ENCODE results near the gene SYNJ2. TPM values are rescaled to one million over a fixed set of nuclear protein-coding genes. Genes with fewer than 3 reads are reported as not detected.

The SYNJ2 gene
- total RNA-seq, 1 experiment from 2014 or later = 24.5 TPM

- H3K4ac ChIP-seq (ENCODE audit: low read depth, low read length) = no peak overlapping the region
- no peak for TF ChIP-seq CTCF (conservative IDR thresholded peaks at IDR 0.05)
- no peak overlapping the region for H3T11ph ChIP-seq (ENCODE audit: low read length)
- no peak overlapping the region for H2BK5ac ChIP-seq (ENCODE audit: insufficient read length, low read length)
- no peak overlapping the region for H2BK15ac ChIP-seq (ENCODE audit: low read depth, low read length)
- H3K79me1 ChIP-seq (ENCODE audit: insufficient read depth, low read depth, low read length, poor library complexity, severe bottlenecking) = no peaks in the 10 kb centered on the region
- no CpG with 5 or more reads among the region's 12 CpGs for WGBS (ENCODE audit: extremely low coverage, insufficient read length, low lambda C conversion rate)
- H2BK20ac ChIP-seq (ENCODE audit: low read depth, low read length, poor library complexity, severe bottlenecking) = no peak overlapping the region
- no peak overlapping the region for H4K8ac ChIP-seq (replicated peaks; ENCODE audit: insufficient read length, low read depth, low read length)
- H2BK120ac ChIP-seq (ENCODE audit: low read depth, low read length, poor library complexity, severe bottlenecking) = no peak overlapping the region
- no peak overlapping the region for H3K23ac ChIP-seq (ENCODE audit: insufficient read length, low read depth, low read length)
- H2AFZ ChIP-seq (ENCODE audit: low read length) = no peak overlapping the region
- DNase-seq = no peak
- H3K27me3 ChIP-seq (ENCODE audit: insufficient read depth, low read length) = no peaks in the 10 kb centered on the region
- peak overlapping the region; percentile 36; the same call in 1 of the 2 replicates for H3K14ac ChIP-seq (ENCODE audit: insufficient read depth, low read length)
- H3K9me3 ChIP-seq (ENCODE audit: control insufficient read depth, low read depth, low read length) = no peaks in the 10 kb centered on the region
- H4K20me1 ChIP-seq (ENCODE audit: control insufficient read depth, insufficient read depth, insufficient read length) = no peaks in the 10 kb centered on the region
- peaks cover 2% of the 10 kb centered on the region; the same call in 1 of the 2 replicates for H3K79me2 ChIP-seq (ENCODE audit: insufficient read depth, low read length)
- H3K36me3 Mint-ChIP-seq (ENCODE audit: insufficient read depth in 1 of 3, low read depth in 3 of 3) = peaks cover 3 to 11% (median 7%) of the 10 kb centered on the region in 3 experiments; a peak in 6 of 7 replicates
- H3K4me3 Mint-ChIP-seq = no peak overlapping the region
- no peaks in the 10 kb centered on the region; the same call in 1 of the 2 replicates for H3K27me3 Mint-ChIP-seq (ENCODE audit: low read depth)
- no peak overlapping the region for H3K4me2 ChIP-seq (ENCODE audit: insufficient read depth, insufficient read length, low read length)
- no peak overlapping the region for H2BK12ac ChIP-seq (ENCODE audit: insufficient read length, low read depth, low read length)
- peaks cover 0 to 4% of the 10 kb centered on the region in 2 experiments; a peak in 1 of 5 replicates for H3K9me3 Mint-ChIP-seq
- no peak overlapping the region for H3K9ac ChIP-seq (ENCODE audit: extremely low read depth, insufficient read length, low read length)
- peak overlapping the region in 1 of 3 experiments; percentile 45; a peak in 2 of 7 replicates for H3K27ac Mint-ChIP-seq
- H3K23me2 ChIP-seq (ENCODE audit: insufficient read length, low read depth, low read length, poor library complexity, severe bottlenecking) = no peaks in the 10 kb centered on the region
- H4K91ac ChIP-seq (ENCODE audit: insufficient read length, low read depth, low read length) = no peak overlapping the region
- no peak overlapping the region for H3K18ac ChIP-seq (ENCODE audit: insufficient read length, low read depth, low read length)
- no peak overlapping the region for H3K56ac ChIP-seq (ENCODE audit: insufficient read length, low read depth, low read length)
- H3K4me1 ChIP-seq (ENCODE audit: insufficient read depth, low read length) = peaks cover 20% of the 10 kb centered on the region; the same call in 1 of the 2 replicates
- peaks cover 60 to 67% of the 10 kb centered on the region in 2 experiments for H3K4me1 Mint-ChIP-seq
- H3K27ac ChIP-seq (ENCODE audit: insufficient read length, low read depth, low read length) = no peak overlapping the region
- no peak overlapping the region for H4K5ac ChIP-seq (ENCODE audit: insufficient read length, low read depth, low read length)
- H2AK5ac ChIP-seq (ENCODE audit: insufficient read length, low read length) = no peak overlapping the region
Observed at GRCh38 chr6:157999168-158000051, 17.7 kb downstream of the SYNJ2 start.
